MCF 10A (cell line): ENCODE measurements around the gene LRRC2. TPM values are rescaled to one million over a fixed set of nuclear protein-coding genes. Genes with fewer than 3 reads are reported as not detected.
"Not testable (repeated sequence)": the region's sequence is repeated elsewhere in the genome, so short reads cannot be mapped to it uniquely, and the experiment has no call there.

Source experiments
- BruUV-seq: library from RNA; stranded (reverse); fragments of 400-500 nt; replicated peaks from 2 replicates; lab custom pipeline; 2021; lab: Mats Ljungman, UMichigan
- CTCF ChIA-PET: fragments of 300-600 bp; sonication (Branson Sonifier 250); formaldehyde crosslinking; extraction: SDS; loops from one replicate; lab custom pipeline; 2021; ENCODE audit warnings: antibody characterized with exemption, inconsistent platforms; lab: Yijun Ruan, JAX
- POLR2A ChIA-PET: fragments of 300-600, 350-650 bp; sonication (Branson Sonifier 250); formaldehyde crosslinking; extraction: SDS; loops from one replicate; lab custom pipeline; 2020; ENCODE audit warnings: antibody characterized with exemption, inconsistent platforms; lab: Yijun Ruan, JAX
- DNase-seq: peaks from one replicate; pipeline ENCODE4 v3.0.0-alpha.2; 2018; ENCODE audit not compliant: unreplicated experiment
- H3K27ac Mint-ChIP-seq: one replicate; pipeline ENCODE4 v1.8.0; 2022; ENCODE audit warnings: mild to moderate bottlenecking, low read depth, mixed read lengths; ENCODE audit not compliant: unreplicated experiment
- H3K27me3 Mint-ChIP-seq: one replicate; pipeline ENCODE4 v1.8.0; 2022; ENCODE audit warnings: mixed read lengths; ENCODE audit not compliant: insufficient read depth, unreplicated experiment
- H3K36me3 Mint-ChIP-seq: one replicate; pipeline ENCODE4 v1.8.0; 2022; ENCODE audit warnings: mild to moderate bottlenecking, moderate library complexity, mixed read lengths; ENCODE audit not compliant: insufficient read depth, unreplicated experiment
- H3K4me1 Mint-ChIP-seq: one replicate; pipeline ENCODE4 v1.8.0; 2022; ENCODE audit warnings: mixed read lengths; ENCODE audit not compliant: insufficient read depth, unreplicated experiment
- H3K4me3 Mint-ChIP-seq: one replicate; pipeline ENCODE4 v1.8.0; 2022; ENCODE audit warnings: mild to moderate bottlenecking, moderate library complexity, mixed read lengths; ENCODE audit not compliant: unreplicated experiment
- H3K9me3 Mint-ChIP-seq: one replicate; pipeline ENCODE4 v1.8.0; 2022; ENCODE audit warnings: mixed read lengths; ENCODE audit not compliant: unreplicated experiment
- CTCF ChIP-seq: fragments of 200-600 bp; IDR thresholded peaks from one replicate; pipeline ENCODE4 v1.8.0; 2022; ENCODE audit warnings: antibody characterized with exemption, mild to moderate bottlenecking; ENCODE audit not compliant: unreplicated experiment
- intact Hi-C: fragments of 100-400 bp; cut with micrococcal nuclease; formaldehyde crosslinking; loops from 2 replicates; pipeline ENCODE4 v1.14.1; 2022
- total RNA-seq: library from RNA; stranded (reverse); gene quantifications from 2 replicates; pipeline ENCODE4 v1.2.3, GENCODE V29; 2022

Gene LRRC2
- total RNA-seq, 1 experiment from 2014 or later: not detected

GRCh38 chr3:46496746-46497555 lies 69.2 kb downstream of the LRRC2 start:
- H3K36me3 Mint-ChIP-seq: no peaks in the 10 kb centered on the region
- no peak overlapping the region for H3K4me3 Mint-ChIP-seq
- DNase-seq: peak; percentile 43
- peaks cover 15% of the 10 kb centered on the region for H3K4me1 Mint-ChIP-seq
- no peak overlapping the region for H3K27ac Mint-ChIP-seq
- intact Hi-C loops: no loop called here
- ChIA-PET CTCF (interaction anchor here (1.5 to 7.2 kb wide), 2 partner anchors 8 to 61 kb away, joined by 3 to 45 read pairs; no protein-coding TSS in a partner anchor), POLR2A (no interaction called here)
- BruUV-seq: no TSS peak
- no peaks in the 10 kb centered on the region for H3K9me3 Mint-ChIP-seq
- TF ChIP-seq CTCF: no peak
- no peaks in the 10 kb centered on the region for H3K27me3 Mint-ChIP-seq

- H3K36me3 Mint-ChIP-seq: no peaks in the 10 kb centered on the region
- peaks cover 13% of the 10 kb centered on the region for H3K4me1 Mint-ChIP-seq
- H3K9me3 Mint-ChIP-seq: no peaks in the 10 kb centered on the region
- no TSS peak for BruUV-seq
- no peak for TF ChIP-seq CTCF
- intact Hi-C loops: no loop called here
- POLR2A ChIA-PET: no interaction called here
- no peak overlapping the region for H3K4me3 Mint-ChIP-seq
- peak overlapping the region; percentile 49 for H3K27ac Mint-ChIP-seq
- CTCF ChIA-PET: interaction anchor here (0.6 to 1.5 kb wide), 2 partner anchors 44 to 62 kb away, joined by 3 to 4 read pairs; no protein-coding TSS in a partner anchor
- H3K27me3 Mint-ChIP-seq: no peaks in the 10 kb centered on the region
- no peak for DNase-seq
Observed at GRCh38 chr3:46495901-46496456, 70.1 kb downstream of the LRRC2 start.

- H3K27me3 Mint-ChIP-seq, H3K27ac Mint-ChIP-seq, H3K4me3 Mint-ChIP-seq, H3K9me3 Mint-ChIP-seq, CTCF ChIA-PET, DNase-seq, H3K36me3 Mint-ChIP-seq, POLR2A ChIA-PET, BruUV-seq, intact Hi-C loops: not testable (repeated sequence)
- peaks cover 15% of the 10 kb centered on the region for H3K4me1 Mint-ChIP-seq
Observed at GRCh38 chr3:46494491-46494890, 71.6 kb downstream of the LRRC2 start.

GRCh38 chr3:46492890-46493547 lies 73.1 kb downstream of the LRRC2 start:
- Mint-ChIP-seq H3K36me3 (no peaks in the 10 kb centered on the region), H3K4me3 (no peak overlapping the region), H3K9me3 (no peaks in the 10 kb centered on the region), H3K4me1 (peaks cover 24% of the 10 kb centered on the region), H3K27ac (no peak overlapping the region), H3K27me3 (no peaks in the 10 kb centered on the region)
- no peak for TF ChIP-seq CTCF
- POLR2A ChIA-PET: no interaction called here
- CTCF ChIA-PET: interaction anchor here (0.7 to 1.1 kb wide), 4 partner anchors 44 to 167 kb away, joined by 3 to 5 read pairs (median 4); no protein-coding TSS in a partner anchor
- DNase-seq: no peak
- BruUV-seq: no TSS peak
- intact Hi-C loops: no loop called here
